Hepatic stellate cell (primary cell): Measurements from ENCODE around the gene MED27.

ENCODE experiments used
- DNase-seq: peaks from one replicate; pipeline ENCODE4 v3.0.0; 2011; ENCODE audit warnings: low spot score

MED27 gene

GRCh38 chr9:132043708-132044107, 36.0 kb downstream of the MED27 start:
- DNase-seq, result no peak

DNA sequence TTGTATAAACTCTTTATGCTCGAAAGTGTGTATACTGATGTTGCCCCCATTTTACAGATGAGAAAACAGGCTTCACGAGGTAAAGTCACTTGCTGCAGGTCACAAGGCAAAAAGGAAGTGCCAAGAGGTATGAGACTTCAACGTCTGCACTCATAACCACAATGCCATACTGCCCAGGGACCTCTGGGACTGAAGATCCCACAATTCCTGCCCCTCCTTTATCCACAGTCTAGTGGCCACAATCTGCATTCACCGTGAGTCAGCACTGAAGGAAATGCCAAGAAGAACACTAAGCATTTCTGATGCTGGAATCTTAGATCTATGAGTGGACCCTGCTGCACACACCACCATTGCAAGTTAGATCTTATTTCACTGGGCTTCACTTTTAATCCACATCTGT, 37.3 kb downstream of the MED27 start:
- DNase-seq, result peak; percentile 84

DNA sequence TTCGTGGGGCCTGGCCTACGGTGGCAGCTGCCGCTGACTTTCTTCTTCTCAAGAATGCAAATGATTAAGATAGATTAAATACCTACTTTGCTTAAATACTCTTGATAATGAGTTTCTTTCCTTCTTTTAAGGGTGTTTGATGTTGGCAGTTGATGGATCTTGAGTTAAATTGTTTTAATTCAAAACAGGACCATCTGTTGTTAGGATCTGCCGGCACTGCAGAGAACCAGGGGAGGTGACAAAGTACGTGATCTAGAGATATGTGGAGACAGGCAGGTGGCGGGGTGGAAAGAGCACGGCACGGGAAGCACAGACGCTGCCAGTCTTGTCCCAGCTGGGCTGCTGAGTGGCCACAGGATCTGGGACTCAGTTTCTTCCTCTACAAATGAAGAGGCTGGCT, 37.9 kb downstream of the MED27 start:
- DNase-seq, result no peak

DNA sequence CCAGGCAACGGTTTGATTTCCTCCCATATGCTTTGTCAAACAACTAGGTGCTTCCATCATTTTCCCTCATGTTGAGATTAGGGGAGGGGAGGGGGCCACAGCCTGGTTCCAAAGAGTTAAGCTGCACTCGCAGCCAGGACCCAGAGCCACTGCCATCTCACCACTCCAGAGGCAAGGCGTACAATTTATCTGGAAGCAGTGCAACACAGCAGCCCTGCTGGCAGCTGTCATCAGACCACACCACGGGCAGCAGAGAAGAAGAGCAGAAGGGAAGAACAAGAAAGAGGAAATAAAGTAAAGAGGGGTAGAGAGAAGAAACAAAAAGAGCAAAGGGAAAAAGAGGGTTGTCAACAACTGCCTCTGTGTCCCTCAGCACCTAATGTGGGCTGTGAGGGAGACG, 38.9 kb downstream of the MED27 start:
- DNase-seq, result no peak

GRCh38 chr9:132040246-132040645, 39.4 kb downstream of the MED27 start:
- no peak for DNase-seq

GRCh38 chr9:132039284-132039683, 40.4 kb downstream of the MED27 start:
- no peak for DNase-seq

DNA sequence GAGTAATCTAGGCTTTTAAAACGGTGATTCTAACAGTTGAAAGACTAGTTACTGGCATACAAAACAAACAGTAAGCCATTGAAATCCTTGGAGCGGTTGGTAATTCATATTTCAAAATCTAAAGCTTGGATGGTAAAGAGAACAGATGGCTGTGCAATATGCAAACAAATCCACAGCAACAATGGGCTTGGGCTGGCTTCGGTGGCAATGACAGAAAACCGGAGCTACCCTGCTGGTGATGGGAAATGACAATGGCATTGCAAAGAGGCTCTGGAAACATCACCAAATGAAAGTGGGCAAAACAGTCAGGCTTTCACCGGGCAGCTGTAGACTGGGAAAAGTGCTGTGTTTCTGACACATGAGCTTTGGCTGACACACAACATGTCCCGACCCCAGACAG, 42.2 kb downstream of the MED27 start:
- no peak for DNase-seq

DNA sequence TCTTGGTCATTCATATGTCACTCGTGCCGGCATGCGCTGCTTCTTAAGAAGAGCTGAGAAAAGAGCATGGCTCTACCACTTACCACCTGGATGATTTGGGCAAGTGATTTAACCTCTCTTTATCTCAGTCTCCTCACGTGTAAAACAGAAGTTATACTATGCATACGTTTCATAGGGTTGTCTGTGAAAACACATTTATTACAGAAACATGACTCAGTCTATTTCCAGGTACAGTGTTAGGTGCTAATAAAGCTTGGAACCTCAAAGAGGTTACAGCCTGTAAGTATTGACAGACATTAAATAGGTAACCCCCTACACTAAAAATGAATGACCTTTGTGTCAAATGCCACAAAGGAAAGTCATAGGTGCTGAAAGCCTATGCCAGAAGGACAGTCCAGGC, 43.1 kb downstream of the MED27 start:
- DNase-seq, result no peak

GRCh38 chr9:132035679-132036078, 44.0 kb downstream of the MED27 start:
- DNase-seq, result no peak

GRCh38 chr9:132032238-132032950, 47.3 kb downstream of the MED27 start:
- DNase-seq, result no peak

GRCh38 chr9:132031467-132032237, 48.0 kb downstream of the MED27 start:
- no peak for DNase-seq

DNA sequence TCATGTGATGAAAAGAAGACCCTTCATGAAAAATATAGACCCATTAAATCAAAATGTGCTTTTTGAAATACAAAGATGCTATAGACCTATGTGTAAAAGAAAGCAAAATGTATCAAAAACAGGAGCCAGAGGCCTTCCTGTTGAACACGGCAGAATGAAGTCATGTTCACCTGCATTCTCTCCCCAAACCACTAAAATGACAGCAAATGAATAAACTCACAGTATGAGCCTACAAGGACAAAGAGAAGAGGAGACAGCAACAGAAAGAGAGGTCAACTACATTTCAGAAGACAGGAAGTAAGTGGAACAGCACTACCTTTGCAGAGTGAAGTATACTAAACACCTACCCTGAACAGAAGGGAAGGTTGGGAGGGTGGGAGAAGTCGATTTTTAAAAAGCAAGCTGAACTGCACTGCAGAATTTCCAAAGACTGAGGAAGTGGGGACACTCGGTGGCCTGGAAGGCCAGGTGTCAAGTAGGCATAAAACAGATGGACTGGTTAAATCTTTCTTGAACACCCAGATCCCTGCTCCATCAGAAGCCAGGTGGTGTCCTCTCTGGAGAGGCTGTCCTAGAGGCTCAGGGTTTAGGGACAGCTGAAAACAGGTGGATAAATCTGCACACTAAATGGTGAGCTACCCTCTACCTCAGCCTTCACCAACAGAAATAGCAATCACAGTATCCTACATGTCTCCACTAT, 48.9 kb downstream of the MED27 start:
- no peak for DNase-seq

- DNase-seq, result no peak
Observed at GRCh38 chr9:132027752-132028663, 51.7 kb downstream of the MED27 start.

DNA sequence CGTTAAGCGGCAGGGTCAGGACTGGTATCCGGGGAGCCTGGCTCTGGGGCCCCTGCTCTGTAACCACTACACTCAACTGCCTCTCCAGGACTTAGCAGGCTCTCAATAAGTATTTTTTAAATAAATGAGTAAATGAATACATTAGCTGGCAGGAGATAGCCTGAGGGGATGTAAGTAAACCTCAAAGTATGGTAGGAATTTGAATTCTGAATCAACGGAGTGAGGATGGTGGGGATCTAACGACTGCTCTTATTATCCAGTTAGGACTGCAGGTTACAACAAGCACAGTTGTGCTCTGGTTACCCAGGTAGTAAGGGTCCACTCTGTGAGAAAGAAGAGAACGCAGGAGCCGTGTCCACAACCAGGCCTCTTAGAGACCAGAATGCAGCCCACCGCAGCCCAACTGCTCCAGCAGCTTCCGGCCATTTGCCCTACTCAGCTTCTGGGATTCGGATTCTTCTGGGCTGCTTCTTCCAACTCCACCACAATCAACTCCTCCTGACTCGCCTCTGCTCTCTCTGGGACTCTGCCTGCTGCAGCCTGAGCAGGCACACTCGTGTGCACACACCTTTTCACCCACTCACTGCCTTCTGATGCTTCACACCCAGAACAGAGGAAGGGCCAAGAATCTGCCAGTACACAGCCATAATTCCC, 52.6 kb downstream of the MED27 start:
- peak; percentile 71 for DNase-seq

DNA sequence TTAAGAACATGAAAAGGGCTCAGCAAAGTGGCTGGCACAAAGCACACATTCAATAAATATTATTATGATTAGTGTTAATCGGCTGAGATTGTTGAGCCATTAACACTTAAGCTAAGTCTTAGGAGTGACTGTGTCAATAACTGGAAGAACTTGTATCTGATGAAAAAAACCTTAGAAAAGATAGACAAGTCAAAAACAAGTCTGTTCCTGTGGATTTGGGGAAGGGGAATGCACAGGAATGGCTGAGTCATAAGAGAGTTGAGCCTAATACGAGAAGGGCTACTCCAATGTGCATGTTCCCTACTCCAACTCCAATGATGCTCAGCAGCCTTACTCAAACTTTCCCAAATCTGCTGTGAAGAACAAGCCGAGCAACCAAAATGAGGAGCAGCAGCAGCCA, 53.9 kb downstream of the MED27 start:
- DNase-seq, result no peak

- DNase-seq, result no peak
Observed at GRCh38 chr9:132024589-132024988, 55.1 kb downstream of the MED27 start.

- DNase-seq, result no peak
Observed at GRCh38 chr9:132023419-132024180, 56.1 kb downstream of the MED27 start.

- DNase-seq, result no peak
Observed at GRCh38 chr9:132020820-132021510, 58.7 kb downstream of the MED27 start.

- no peak for DNase-seq
Observed at GRCh38 chr9:132020272-132020671, 59.4 kb downstream of the MED27 start.

GRCh38 chr9:132019702-132020101, 60.0 kb downstream of the MED27 start:
- DNase-seq, result no peak
